NCI-H1417 treated with DMSO at 0.1 percent for 48 hours (cell line): ENCODE data around the gene DEPP1.
A peak's percentile ranks its signal among the peaks of the same experiment; 100 is the strongest.
"Not testable (repeated sequence)": the region's sequence is repeated elsewhere in the genome, so short reads cannot be mapped to it uniquely, and the experiment has no call there.

Experiments used
- DNase-seq: peaks from one replicate; lab custom pipeline; 2025; lab: John Stamatoyannopoulos, UW

DEPP1 gene, protein sequence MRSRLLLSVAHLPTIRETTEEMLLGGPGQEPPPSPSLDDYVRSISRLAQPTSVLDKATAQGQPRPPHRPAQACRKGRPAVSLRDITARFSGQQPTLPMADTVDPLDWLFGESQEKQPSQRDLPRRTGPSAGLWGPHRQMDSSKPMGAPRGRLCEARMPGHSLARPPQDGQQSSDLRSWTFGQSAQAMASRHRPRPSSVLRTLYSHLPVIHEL

DNA sequence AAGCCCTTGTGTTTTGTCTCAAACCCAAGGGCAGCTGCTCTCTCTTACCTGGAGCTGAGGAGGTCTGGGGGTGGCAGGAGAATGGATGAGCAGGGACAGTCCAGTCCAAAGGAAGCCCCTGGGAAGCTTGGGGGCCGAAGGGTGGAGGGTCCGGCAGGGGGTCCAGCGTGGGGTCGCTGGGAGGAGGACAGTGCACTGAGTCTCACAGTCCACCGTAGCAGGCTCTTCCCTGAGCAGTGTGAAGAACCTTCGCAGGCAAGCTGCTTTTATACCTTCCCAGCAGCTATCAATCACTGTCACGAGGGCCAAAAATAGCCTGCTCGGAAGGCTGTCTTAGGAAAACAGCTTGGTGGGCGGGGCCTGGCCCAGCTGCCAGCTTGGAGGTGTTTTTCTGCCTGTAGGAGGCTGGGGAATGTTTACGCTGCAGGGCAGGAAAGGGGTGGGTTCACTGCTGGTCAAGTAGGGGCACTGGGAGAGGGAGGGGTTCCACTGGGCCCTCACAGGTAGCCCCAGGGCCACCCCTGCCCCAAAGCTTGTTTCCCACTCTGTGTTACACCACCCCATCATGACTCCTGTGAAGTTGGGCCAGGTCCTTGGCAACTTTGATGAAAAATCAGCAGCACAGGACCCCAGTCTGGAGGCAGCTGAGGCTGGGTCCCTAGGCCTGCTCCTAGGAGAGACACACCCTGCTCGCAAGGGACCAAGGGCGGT is at the start of gene DEPP1:
Gene DEPP1, minus strand, starts transcription at position 240 of the 711 bp plus-strand sequence. CDS start 779 bp downstream, outside the sequence.
- DNase-seq = peak; percentile 52

DNA sequence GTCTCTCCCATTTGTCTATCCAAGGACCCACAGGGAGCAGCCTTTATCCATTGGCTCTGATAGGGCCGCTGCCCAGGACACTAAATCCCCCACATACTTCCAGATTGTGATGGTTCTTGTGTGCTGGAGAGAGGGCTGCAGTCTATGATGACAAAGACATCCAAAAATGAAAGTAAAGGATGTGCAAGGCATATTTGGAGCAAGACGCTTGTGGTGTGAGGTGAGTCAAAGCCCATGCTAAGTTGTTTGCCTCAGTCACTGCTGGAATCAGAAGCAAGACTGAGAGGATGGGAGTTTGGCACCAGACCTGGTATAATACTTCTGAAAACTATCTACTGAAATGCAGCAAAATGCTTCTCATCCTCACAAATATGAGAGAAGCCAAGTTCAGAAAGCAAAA is 44.8 kb upstream of the DEPP1 start:
- no peak for DNase-seq

DNA sequence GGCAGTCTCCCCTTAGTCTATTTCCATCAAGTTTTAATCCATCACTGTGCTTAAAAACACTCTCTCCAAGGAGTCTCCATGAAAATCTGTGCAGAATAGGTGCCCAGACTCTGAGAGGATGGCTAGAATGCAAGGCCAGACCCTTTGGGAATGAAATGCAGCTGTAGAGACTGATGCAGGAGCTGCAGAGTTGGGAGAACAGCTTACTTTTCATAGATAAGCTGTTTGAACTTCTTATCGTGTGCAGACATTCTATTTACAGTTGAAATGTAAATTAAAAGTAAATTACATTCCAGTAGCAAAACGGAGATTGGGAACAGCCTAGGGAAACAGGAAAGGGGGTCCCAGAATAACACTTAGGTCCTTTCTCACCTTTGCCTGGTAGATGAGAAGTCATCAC is 37.0 kb upstream of the DEPP1 start:
- DNase-seq = no peak

DNA sequence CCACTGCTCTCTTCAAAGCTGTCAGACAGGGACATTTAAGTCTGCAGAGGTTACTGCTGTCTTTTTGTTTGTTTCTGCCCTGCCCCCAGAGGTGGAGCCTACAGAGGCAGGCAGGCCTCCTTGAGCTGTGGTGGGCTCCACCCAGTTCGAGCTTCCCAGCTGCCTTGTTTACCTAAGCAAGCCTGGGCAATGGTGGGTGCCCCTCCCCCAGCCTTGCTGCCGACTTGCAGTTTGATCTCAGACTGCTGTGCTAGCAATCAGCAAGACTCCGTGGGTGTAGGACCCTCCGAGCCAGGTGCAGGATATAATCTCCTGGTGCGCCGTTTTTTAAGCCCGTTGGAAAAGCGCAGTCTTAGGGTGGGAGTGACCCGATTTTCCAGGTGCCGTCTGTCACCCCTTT is 35.9 kb upstream of the DEPP1 start:
- DNase-seq = not testable (repeated sequence)

DNA sequence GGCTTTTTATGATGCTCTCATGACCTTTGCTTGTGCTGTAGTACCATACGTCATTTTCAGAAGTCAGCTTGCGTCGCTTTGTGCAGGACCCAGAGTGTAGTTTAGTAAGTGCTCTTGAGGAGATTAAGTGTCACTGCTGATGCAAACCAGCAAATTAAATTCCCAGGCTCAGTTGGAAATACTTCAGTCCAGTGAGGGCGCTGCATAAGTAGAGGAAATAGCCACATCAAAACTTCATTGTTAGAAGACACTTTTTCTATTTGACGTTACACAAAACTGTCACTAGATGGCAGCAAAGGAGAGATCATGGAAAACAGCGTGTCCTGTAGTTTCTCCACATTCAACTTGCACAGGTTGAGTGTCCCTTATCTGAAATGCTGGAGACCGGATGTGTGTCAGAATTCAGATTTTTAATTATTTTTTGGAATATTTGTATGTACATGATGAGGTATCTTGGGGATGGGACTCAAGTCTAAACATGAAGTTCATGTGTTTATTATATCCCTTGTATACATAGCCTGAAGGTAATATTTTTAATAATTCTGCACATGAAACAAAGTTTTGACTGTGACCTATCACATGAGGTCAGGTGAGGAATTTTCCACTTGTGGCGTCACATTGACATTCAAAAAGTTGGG is 30.0 kb upstream of the DEPP1 start:
- DNase-seq = peak; percentile 9

DNA sequence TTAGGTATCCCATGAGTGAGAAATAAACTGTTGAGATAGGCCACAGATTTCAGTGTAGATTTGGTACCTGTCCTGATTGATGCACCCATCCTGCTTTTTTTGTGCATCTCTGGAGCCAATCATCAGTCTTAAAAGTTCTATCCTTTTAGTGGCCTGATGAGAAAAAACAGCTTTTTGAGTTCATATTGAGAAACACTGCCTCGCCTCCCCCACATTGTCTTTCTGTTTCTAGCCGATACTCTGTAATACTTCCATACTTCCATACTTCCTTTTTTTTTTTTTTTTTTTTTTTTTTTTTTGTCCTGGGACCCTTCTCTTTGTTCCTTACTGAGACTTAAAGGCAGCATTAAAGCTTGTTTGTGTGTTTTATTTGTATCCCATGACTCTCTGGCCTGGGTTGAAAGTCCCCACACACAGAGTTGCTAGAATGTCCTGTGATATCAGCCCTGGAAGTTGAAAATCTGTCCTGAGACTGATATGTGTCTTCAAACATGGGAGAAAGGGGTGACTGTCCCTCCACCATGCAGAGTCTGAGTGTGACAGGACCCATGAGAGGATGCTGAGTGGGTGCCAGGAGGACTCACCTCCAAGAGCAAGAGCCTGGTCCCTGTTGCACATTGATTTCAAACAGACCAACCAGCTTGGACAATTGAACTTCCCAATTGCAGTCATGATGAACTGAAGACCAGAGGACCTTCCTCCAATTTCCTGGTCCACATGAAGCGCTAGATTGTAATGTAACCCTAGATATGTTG is 27.8 kb upstream of the DEPP1 start:
- no peak for DNase-seq

DNA sequence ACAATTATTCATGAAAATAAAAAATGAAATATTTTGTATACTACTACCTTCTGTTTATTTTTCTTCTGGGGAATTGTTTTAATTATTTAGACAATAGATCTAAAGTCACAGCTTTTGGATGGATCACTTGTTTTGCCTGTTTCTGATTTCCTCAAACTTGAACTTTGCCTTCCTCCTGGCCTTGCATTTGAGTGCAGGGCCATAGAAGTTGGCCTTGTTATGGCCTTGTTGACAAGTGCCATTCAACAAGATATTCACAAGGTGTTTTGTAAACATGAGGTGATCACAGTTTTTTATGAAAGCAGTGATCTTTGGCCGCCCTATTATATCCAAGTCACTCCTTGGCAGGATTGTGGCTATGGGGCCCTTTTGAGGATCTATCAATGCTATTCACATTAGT is 26.7 kb upstream of the DEPP1 start:
- DNase-seq = no peak

DNA sequence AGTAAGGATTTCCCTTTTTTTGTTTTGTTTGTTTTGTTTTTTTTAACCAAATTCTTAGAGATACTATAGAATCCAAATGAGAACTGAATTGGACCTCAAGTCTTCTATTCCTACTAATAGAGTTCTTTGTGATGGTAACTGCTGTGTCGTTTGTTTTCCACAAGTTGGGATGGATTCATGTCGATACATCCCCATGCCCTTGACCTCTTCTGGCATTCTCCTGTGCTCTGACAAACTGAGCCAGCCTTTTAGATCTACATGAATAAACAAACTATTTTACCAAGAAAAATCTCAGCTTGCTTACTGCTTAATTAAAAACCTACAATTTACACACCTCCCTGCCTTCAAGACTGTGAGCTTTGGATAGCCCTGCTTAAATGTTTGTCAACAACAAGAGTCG is 26.1 kb upstream of the DEPP1 start:
- no peak for DNase-seq

DNA sequence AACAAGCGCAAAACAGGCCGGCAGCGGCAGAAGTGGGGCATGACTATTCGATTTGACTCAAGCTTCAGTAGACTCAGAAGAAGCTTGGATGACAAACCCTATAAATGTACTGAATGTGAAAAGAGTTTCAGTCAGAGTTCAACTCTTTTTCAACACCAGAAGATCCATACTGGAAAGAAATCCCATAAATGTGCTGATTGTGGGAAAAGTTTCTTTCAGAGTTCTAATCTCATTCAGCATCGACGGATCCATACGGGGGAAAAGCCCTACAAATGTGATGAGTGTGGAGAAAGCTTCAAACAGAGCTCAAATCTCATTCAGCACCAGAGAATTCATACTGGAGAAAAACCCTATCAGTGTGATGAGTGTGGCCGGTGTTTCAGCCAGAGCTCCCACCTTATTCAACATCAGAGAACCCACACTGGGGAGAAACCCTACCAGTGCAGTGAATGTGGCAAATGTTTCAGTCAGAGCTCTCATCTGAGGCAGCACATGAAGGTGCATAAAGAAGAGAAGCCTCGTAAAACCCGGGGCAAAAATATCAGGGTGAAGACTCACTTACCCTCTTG is 24.9 kb upstream of the DEPP1 start:
- DNase-seq = no peak

DNA sequence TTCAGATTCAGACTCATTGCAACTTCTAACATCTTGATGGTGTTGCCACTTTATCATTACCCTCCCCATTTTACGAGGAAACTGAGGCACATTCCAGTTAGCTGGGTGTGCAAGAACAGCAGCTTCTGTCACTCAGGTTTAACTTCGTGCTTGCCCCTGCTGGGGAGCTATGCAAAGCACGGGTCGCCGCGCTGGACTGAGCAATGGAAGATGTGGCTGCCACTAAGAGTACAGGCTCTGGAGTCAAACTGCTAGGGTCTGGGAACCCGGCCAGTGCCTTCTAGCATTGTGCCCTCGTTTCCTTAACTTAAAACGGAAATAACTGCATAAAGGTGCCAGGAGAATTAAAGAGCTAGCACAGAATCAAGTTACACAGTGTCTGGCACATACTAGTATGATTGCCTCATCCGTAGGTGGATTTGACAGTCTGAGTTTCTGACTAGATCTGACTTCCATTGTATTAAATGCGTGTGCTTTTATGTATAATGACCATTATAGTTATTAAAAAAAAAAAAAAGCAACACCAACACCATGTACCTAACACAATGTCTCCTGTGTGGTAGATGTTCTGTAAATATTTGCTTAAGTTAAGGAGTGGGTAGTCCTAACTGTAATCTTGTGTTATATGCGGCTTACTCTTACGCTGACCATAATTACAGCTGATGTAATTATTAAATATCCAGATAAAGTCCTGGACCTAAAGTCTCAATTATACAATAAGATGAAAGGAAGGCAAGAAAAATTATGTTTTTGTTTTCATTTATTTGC is 23.0 kb upstream of the DEPP1 start:
- no peak for DNase-seq

DNA sequence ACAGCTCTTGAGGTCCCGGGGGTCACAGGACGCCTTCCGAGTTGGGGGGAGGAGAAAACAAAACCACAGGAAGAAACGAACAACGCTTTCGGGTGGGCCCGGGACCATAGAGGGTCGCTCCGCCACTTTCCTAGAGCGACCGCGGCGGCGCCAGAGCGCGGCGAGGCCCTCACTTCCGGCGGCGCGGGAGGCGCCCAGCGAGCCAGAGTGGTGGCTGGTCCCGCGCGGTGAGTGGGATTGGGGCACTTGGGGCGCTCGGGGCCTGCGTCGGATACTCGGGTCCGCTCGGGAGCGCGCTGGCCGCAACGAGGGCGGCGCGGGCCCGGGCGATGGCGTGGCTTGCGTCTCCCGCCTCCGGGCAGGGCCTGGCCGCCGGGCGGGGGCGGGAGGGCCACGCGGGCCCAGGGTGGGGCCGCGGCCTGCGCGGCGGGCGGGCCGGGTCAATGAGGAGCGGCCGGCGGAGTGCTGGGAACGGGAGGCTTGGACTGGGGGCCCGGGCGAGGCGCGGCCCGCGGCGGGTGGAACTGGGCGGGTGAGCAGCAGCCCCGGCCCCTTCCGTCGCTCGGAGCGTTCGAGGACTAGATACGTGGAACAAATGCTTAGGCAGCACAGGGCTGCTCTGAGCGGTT is 22.3 kb upstream of the DEPP1 start, which contains the start of gene ZNF22:
Gene ZNF22, plus strand, starts transcription at position 172 of the 629 bp plus-strand sequence. CDS start 2,446 bp downstream, outside the sequence.
- DNase-seq = no peak

DNA sequence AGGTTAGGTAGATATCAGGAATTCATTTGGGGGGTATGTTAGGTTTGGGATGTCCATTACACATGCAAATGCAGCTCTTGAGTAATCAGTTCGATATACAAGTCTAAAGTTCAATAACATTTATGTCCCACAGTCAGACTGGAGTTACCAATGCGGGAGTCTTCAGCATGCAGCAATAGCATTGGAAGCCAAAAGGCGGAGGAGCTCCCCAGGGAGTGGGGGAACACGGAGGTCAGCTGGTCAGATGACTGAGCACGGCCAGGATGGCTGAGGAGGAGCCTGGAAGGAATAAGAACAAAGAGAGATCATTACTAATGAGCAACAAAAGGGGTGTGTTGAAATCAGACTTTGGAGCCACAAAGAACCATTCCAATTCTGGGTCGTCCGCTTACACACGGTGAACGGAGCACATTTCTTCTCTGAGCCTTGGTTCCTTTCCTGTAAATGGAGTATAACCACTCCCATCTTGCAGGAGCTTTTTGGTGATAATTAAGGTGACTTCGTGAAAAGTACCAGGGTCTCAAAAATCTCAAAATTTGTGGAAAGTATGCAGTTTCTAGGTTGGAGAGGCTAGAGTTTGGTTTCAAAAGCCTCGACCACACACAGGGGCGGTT is 21.6 kb upstream of the DEPP1 start:
- no peak for DNase-seq

DNA sequence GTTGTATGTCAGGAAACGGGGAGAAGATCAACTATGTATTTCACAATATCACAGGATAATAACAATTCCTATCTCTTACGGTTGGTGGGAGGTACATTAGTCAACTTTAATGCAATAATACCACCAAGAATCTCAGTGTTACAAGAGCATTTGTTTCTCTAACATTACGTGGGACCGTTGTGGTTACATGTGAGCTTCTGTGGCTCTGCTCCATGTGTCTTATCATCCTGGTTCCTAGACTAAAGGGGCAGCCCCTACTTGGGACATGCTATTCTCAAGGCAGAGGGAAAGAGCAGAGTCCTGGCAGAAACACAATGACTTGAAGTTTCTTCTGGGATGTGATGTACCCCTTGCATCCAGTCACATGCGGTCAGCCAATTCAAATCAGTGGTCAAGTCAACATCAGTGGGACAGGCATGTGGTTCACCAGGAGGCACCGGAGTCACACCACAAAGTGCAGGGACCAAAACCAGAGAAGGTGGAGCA is 19.6 kb upstream of the DEPP1 start:
- DNase-seq = no peak

DNA sequence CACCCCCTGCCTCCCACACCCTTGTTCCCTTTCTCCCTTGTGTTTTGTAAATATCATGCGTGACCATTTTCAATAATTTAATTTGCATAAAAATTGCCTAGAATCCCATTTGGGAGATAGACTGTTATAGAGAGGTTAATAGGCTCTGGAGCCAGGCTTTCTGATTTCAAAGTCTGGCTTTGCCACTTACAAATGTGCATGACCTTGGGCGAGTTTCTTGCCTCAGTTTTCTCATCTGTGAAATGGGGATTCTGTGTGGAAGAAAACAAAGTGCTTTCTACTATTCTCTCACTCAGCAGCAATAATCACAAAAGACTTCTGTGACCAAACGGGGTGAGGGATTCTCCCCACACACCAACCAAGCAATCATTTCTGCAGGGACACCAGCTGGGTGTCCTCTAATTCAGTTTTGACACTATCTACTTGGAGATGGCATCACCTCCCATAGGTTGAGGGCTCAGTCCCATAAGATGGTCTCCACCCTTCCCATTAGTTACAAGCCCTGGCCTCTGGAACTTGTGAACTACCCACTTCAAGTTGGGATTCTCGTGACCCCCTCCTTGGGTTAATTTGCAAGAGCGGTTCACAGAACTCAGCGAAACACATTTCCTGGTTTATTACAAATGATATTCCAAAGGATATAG is 18.6 kb upstream of the DEPP1 start:
- no peak for DNase-seq

DNA sequence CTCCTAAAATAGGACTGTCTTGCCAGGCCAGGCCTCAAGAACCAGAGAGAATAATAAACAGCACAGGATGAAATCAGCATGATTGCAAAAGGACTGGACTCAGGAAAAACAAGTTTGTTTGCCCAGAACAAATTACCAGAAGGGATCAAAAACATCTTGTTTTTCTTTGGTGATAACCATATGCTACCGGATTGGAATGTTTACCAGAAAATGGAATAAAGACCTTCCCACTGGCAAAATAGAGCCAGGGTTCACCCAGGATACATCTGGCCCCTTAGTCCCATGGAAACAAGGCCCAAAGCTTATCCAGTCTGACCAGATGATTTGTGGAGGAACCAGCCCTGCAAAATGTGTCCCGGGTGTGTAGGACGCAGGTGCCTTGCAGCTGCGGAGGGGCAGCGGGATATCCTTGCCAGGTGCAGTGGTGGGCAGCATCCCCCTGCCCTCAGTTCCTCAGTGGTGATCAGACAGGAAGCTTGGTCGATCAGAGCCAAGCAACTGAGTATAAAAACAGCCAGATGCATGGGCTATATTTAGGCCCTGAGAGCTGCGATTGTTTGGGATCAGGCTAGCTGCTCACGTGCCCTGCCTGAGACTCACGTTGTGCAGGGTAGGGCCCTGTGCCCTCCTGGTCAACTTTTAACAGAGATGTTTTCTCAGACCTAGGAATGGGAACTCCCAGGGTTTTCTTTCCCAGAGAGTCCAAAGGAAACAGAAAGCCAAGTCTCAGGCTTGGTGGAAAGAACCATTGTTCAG is 17.5 kb upstream of the DEPP1 start:
- no peak for DNase-seq

DNA sequence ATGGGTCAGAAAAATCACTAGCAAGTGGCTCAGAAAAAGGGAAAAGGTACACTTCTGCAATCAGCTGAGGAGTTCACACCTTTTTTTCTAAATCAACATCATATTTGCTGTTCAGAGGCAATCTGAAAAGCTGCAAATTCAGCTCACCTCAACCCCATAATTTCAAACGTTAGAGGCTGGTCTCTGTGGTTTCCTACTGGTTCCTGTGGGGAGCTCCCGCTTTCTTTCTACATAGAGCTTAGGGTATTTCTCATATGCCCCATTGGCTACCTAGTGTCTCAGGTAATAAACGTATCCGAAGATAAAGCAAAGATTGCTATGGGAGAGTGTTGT is 16.9 kb upstream of the DEPP1 start:
- DNase-seq = no peak

DNA sequence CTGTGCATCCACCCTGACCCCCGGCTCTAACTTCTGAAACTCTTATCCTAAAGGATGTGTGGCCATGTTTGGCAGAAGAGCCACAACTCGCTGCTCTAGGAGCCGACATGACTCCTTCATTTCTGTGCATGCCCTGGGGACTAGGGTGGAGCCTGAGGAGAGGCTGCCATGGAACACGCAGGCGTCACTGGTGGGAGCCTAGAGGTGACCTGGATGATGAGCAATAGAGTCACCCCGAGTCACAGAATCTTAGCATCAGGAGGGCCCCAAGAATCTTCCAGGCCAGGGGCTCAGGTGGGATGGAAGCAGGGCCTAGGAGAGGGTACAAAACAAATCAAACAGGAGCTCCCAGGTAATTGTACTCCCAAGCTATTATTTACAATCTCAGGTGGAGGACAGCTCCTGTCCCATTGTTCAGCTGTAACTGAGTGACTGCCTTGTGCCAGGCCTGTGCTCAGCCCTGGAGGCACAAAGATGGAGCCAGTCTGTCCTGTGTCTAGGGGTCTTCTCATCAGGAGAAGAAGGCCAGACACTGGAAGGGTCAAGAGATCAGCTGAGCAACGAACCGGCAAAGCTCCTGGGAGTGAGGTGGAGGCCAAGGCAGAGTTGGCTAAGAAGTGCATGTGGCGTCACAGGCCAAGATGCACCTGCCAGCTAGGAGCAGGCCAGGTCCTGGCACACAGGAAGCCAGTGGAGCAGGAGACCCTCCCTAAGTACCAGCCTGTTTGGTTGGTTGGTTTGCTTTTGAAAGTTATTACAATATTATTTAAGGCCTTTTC is 16.3 kb upstream of the DEPP1 start:
- no peak for DNase-seq
